IPS-NIHi11 (cell line): Measurements from ENCODE around the gene NCBP2.
A peak's percentile ranks its signal among the peaks of the same experiment; 100 is the strongest.

Experiments used
- DNase-seq: peaks from one replicate; pipeline ENCODE4 v3.0.0; 2012; ENCODE audit warnings: mixed read lengths, low spot score

The NCBP2 gene

GRCh38 chr3:196941729-196942225 is 551 bp downstream of the NCBP2 start:
- peak; percentile 55 for DNase-seq

GRCh38 chr3:196938576-196938975 is 3.8 kb downstream of the NCBP2 start:
- no peak for DNase-seq

GRCh38 chr3:196938124-196938523 is 4.2 kb downstream of the NCBP2 start:
- DNase-seq: no peak

- DNase-seq: no peak
These were observed 6.0 kb downstream of the NCBP2 start for GRCh38 chr3:196936288-196936687.

GRCh38 chr3:196932600-196932999 is 9.7 kb downstream of the NCBP2 start:
- no peak for DNase-seq

GRCh38 chr3:196931828-196932587 is 10.3 kb downstream of the NCBP2 start:
- no peak for DNase-seq

- no peak for DNase-seq
These were observed 11.2 kb downstream of the NCBP2 start for GRCh38 chr3:196931157-196931556.

- no peak for DNase-seq
These were observed 14.5 kb downstream of the NCBP2 start for GRCh38 chr3:196927571-196928453.

- no peak for DNase-seq
These were observed 21.6 kb downstream of the NCBP2 start for GRCh38 chr3:196920733-196921132.

- no peak for DNase-seq
These were observed 23.4 kb downstream of the NCBP2 start for GRCh38 chr3:196918968-196919367.

GRCh38 chr3:196916995-196917394 is 25.3 kb downstream of the NCBP2 start:
- DNase-seq: no peak

GRCh38 chr3:196916221-196916620 is 26.1 kb downstream of the NCBP2 start:
- DNase-seq: no peak

- DNase-seq: no peak
These were observed 27.0 kb downstream of the NCBP2 start for GRCh38 chr3:196915375-196915774.

- DNase-seq: no peak
These were observed 27.5 kb downstream of the NCBP2 start for GRCh38 chr3:196914866-196915265.

GRCh38 chr3:196903740-196904139 is 38.6 kb downstream of the NCBP2 start:
- no peak for DNase-seq

- DNase-seq: no peak
These were observed 40.0 kb downstream of the NCBP2 start for GRCh38 chr3:196902296-196902695.

- DNase-seq: no peak
These were observed 40.6 kb downstream of the NCBP2 start for GRCh38 chr3:196901768-196902167.

GRCh38 chr3:196896229-196896628 is 46.1 kb downstream of the NCBP2 start:
- DNase-seq: no peak

GRCh38 chr3:196894557-196895295 is 47.6 kb downstream of the NCBP2 start:
- no peak for DNase-seq

- no peak for DNase-seq
These were observed 52.3 kb downstream of the NCBP2 start for GRCh38 chr3:196889844-196890708.

GRCh38 chr3:196886144-196886543 is 56.2 kb downstream of the NCBP2 start:
- DNase-seq: no peak
